HEK293 (cell line): ENCODE measurements around the gene GPC2.
"Not testable (repeated sequence)": the region's sequence is repeated elsewhere in the genome, so short reads cannot be mapped to it uniquely, and the experiment has no call there.

Experiments used
- CTCF ChIA-PET: fragments of 350-600 bp; formaldehyde crosslinking; extraction: SDS; loops from one replicate; lab custom pipeline; 2021; ENCODE audit warnings: antibody characterized with exemption; lab: Yijun Ruan, JAX
- POLR2A ChIA-PET: fragments of 300-600 bp; formaldehyde crosslinking; extraction: SDS; loops from one replicate; lab custom pipeline; 2020; ENCODE audit warnings: antibody characterized with exemption, inconsistent platforms; lab: Yijun Ruan, JAX
- H3K27ac ChIP-seq: fragments of 200-500 bp; sonication (Bioruptor generic); 2 replicates; pipeline ENCODE4 v1.5.1; 2014; ENCODE audit warnings: low read depth, low read length, control low read depth, inconsistent platforms; ENCODE audit errors: extremely low read depth
- H3K36me3 ChIP-seq, 2 experiments: fragments of 200-500 bp in 1 of 2; sonication (Bioruptor generic) in 1 of 2; 1 replicate in 1 of 2; 2 replicates in 1 of 2; pipeline ENCODE4 v1.5.1; 2014 to 2017; ENCODE audit warnings: inconsistent platforms in 2 of 2, low read length in 2 of 2; ENCODE audit not compliant: control insufficient read depth in 2 of 2, insufficient read depth in 1 of 2
- H3K4me1 ChIP-seq: fragments of 200-500 bp; sonication (Bioruptor generic); 2 replicates; pipeline ENCODE4 v1.5.1; 2014; ENCODE audit warnings: mild to moderate bottlenecking, low read length, inconsistent platforms; ENCODE audit not compliant: control insufficient read depth, insufficient read depth
- H3K4me3 ChIP-seq: 2 replicates; pipeline ENCODE4 v1.5.1; 2011; ENCODE audit warnings: low read depth, mild to moderate bottlenecking, control low read depth, low read length, moderate library complexity
- H3K9me3 ChIP-seq: fragments of 200-500 bp; sonication (Bioruptor generic); 2 replicates; pipeline ENCODE4 v1.5.1; 2014; ENCODE audit warnings: low read depth, low read length, inconsistent platforms; ENCODE audit not compliant: control insufficient read depth, insufficient read depth
- BCL11A ChIP-seq: fragments of 450-650 bp; formaldehyde crosslinking; IDR thresholded peaks from 2 replicates; pipeline ENCODE4 v1.5.1; 2016; ENCODE audit warnings: low read depth, missing biosample characterization, missing genetic modification characterization
- BCL6B ChIP-seq: fragments of 450-650 bp; formaldehyde crosslinking; IDR thresholded peaks from 2 replicates; pipeline ENCODE4 v1.5.1; 2017; ENCODE audit warnings: missing biosample characterization, missing genetic modification characterization
- ELK4 ChIP-seq: IDR thresholded peaks from 2 replicates; pipeline ENCODE4 v1.6.1; 2011; ENCODE audit warnings: mild to moderate bottlenecking, low read depth, low read length, borderline replicate concordance
- SCRT1 ChIP-seq: fragments of 450-650 bp; formaldehyde crosslinking; IDR thresholded peaks from 2 replicates; pipeline ENCODE4 v1.5.1; 2016; ENCODE audit warnings: missing biosample characterization, missing genetic modification characterization, borderline replicate concordance
- SP2 ChIP-seq: fragments of 450-650 bp; formaldehyde crosslinking; IDR thresholded peaks from 2 replicates; pipeline ENCODE4 v1.5.1; 2016; ENCODE audit warnings: missing biosample characterization, missing genetic modification characterization
- SP3 ChIP-seq: fragments of 450-650 bp; formaldehyde crosslinking; IDR thresholded peaks from 2 replicates; pipeline ENCODE4 v1.5.1; 2016; ENCODE audit warnings: missing biosample characterization, missing genetic modification characterization
- TCF7L2 ChIP-seq: IDR thresholded peaks from 2 replicates; pipeline ENCODE4 v1.6.1; 2011; ENCODE audit warnings: low read depth, mild to moderate bottlenecking, inconsistent platforms, low read length, moderate library complexity, borderline replicate concordance
- TRIM28 ChIP-seq: IDR thresholded peaks from 2 replicates; pipeline ENCODE4 v1.6.1; 2011; ENCODE audit warnings: low read length, control low read depth, borderline replicate concordance
- WT1 ChIP-seq: fragments of 450-650 bp; formaldehyde crosslinking; IDR thresholded peaks from 2 replicates; pipeline ENCODE4 v1.5.1; 2016; ENCODE audit warnings: missing biosample characterization, missing genetic modification characterization
- YY1 ChIP-seq: fragments of 450-650 bp; formaldehyde crosslinking; IDR thresholded peaks from 2 replicates; pipeline ENCODE4 v1.5.1; 2018; ENCODE audit warnings: missing biosample characterization, missing genetic modification characterization
- ZBTB11 ChIP-seq: fragments of 450-650 bp; formaldehyde crosslinking; conservative IDR thresholded peaks from 2 replicates; pipeline ENCODE4 v1.5.1; 2016; ENCODE audit warnings: low read depth, missing biosample characterization, missing genetic modification characterization
- ZBTB21 ChIP-seq: fragments of 450-650 bp; formaldehyde crosslinking; IDR thresholded peaks from 2 replicates; pipeline ENCODE4 v1.5.1; 2017; ENCODE audit warnings: missing biosample characterization, missing genetic modification characterization
- ZBTB48 ChIP-seq: fragments of 450-650 bp; formaldehyde crosslinking; IDR thresholded peaks from 2 replicates; pipeline ENCODE4 v1.5.1; 2016; ENCODE audit warnings: missing biosample characterization, missing genetic modification characterization
- ZBTB8A ChIP-seq: fragments of 450-650 bp; formaldehyde crosslinking; IDR thresholded peaks from 2 replicates; pipeline ENCODE4 v1.5.1; 2016; ENCODE audit warnings: missing biosample characterization, missing genetic modification characterization
- ZFP69B ChIP-seq: fragments of 450-650 bp; formaldehyde crosslinking; IDR thresholded peaks from 2 replicates; pipeline ENCODE4 v1.5.1; 2016; ENCODE audit warnings: missing biosample characterization, missing genetic modification characterization
- ZNF138 ChIP-seq: fragments of 450-650 bp; formaldehyde crosslinking; IDR thresholded peaks from 2 replicates; pipeline ENCODE4 v1.5.1; 2016; ENCODE audit warnings: missing biosample characterization, missing genetic modification characterization, borderline replicate concordance
- ZNF16 ChIP-seq: fragments of 450-650 bp; formaldehyde crosslinking; IDR thresholded peaks from 2 replicates; pipeline ENCODE4 v1.5.1; 2016; ENCODE audit warnings: low read depth, missing biosample characterization, missing genetic modification characterization
- ZNF248 ChIP-seq: fragments of 450-650 bp; formaldehyde crosslinking; IDR thresholded peaks from 2 replicates; pipeline ENCODE4 v1.5.1; 2017; ENCODE audit warnings: missing biosample characterization, missing genetic modification characterization
- ZNF335 ChIP-seq: fragments of 450-650 bp; formaldehyde crosslinking; conservative IDR thresholded peaks from 2 replicates; pipeline ENCODE4 v1.5.1; 2016; ENCODE audit warnings: missing biosample characterization, missing genetic modification characterization
- ZNF433 ChIP-seq: fragments of 450-650 bp; formaldehyde crosslinking; IDR thresholded peaks from 2 replicates; pipeline ENCODE4 v1.5.1; 2016; ENCODE audit warnings: missing biosample characterization, missing genetic modification characterization, low read depth
- ZNF530 ChIP-seq: fragments of 450-650 bp; formaldehyde crosslinking; IDR thresholded peaks from 2 replicates; pipeline ENCODE4 v1.5.1; 2016; ENCODE audit warnings: low read depth, missing biosample characterization, missing genetic modification characterization
- ZNF549 ChIP-seq: fragments of 450-650 bp; IDR thresholded peaks from 2 replicates; pipeline ENCODE4 v1.5.1; 2018; ENCODE audit warnings: missing biosample characterization, missing genetic modification characterization, mild to moderate bottlenecking, inconsistent platforms, moderate library complexity
- ZNF558 ChIP-seq: fragments of 450-650 bp; formaldehyde crosslinking; IDR thresholded peaks from 2 replicates; pipeline ENCODE4 v1.5.1; 2016; ENCODE audit warnings: missing biosample characterization, missing genetic modification characterization
- ZNF585B ChIP-seq: fragments of 450-650 bp; formaldehyde crosslinking; IDR thresholded peaks from 2 replicates; pipeline ENCODE4 v1.5.1; 2016; ENCODE audit warnings: missing biosample characterization, missing genetic modification characterization
- ZNF621 ChIP-seq: fragments of 450-650 bp; formaldehyde crosslinking; IDR thresholded peaks from 2 replicates; pipeline ENCODE4 v1.5.1; 2017; ENCODE audit warnings: missing biosample characterization, missing genetic modification characterization
- ZNF623 ChIP-seq: fragments of 450-650 bp; formaldehyde crosslinking; IDR thresholded peaks from 2 replicates; pipeline ENCODE4 v1.5.1; 2016; ENCODE audit warnings: missing biosample characterization, missing genetic modification characterization
- ZNF785 ChIP-seq: fragments of 450-650 bp; formaldehyde crosslinking; IDR thresholded peaks from 2 replicates; pipeline ENCODE4 v1.5.1; 2016; ENCODE audit warnings: missing biosample characterization, missing genetic modification characterization
- ZNF837 ChIP-seq: fragments of 450-650 bp; formaldehyde crosslinking; IDR thresholded peaks from 2 replicates; pipeline ENCODE4 v1.5.1; 2016; ENCODE audit warnings: missing biosample characterization, missing genetic modification characterization
- ZSCAN16 ChIP-seq: fragments of 450-650 bp; formaldehyde crosslinking; IDR thresholded peaks from 2 replicates; pipeline ENCODE4 v1.5.1; 2016; ENCODE audit warnings: missing biosample characterization, missing genetic modification characterization

GPC2 gene

GRCh38 chr7:100215895-100216294, 38.7 kb upstream of the GPC2 start (continued):
- TF ChIP-seq ZBTB11 (tag by site-specific recombination) = no peak
- TF ChIP-seq SCRT1 (tag by site-specific recombination) = no peak
- no peak for TF ChIP-seq BCL11A (tag by site-specific recombination)
- no peak for TF ChIP-seq ZNF558 (tag by site-specific recombination)
- TF ChIP-seq ZNF530 = no peak
- TF ChIP-seq ZBTB48 = no peak
- no peak for TF ChIP-seq ZNF248 (tag by site-specific recombination)
- no peak for TF ChIP-seq TCF7L2
- TF ChIP-seq ZNF785 (tag by site-specific recombination) = no peak
- TF ChIP-seq ZSCAN16 = no peak
- no peak for TF ChIP-seq ZNF335 (tag by site-specific recombination)
- TF ChIP-seq ZNF621 (tag by site-specific recombination) = no peak
- no peak for TF ChIP-seq WT1 (tag by site-specific recombination)
- no peak for TF ChIP-seq ZBTB21 (tag by site-specific recombination)
- no peak for TF ChIP-seq TRIM28

- H3K4me3 ChIP-seq, H3K27ac ChIP-seq, H3K4me1 ChIP-seq, H3K36me3 ChIP-seq, H3K9me3 ChIP-seq, POLR2A ChIA-PET: not testable (repeated sequence)
- CTCF ChIA-PET = interaction anchor here (4.9 kb wide), 1 partner anchor 82 kb away, joined by 119 read pairs; no protein-coding TSS in a partner anchor
Measured at GRCh38 chr7:100214356-100214755, 37.2 kb upstream of the GPC2 start.

- no peaks in the 10 kb centered on the region for H3K36me3 ChIP-seq
- no peak overlapping the region for H3K4me3 ChIP-seq
- H3K27ac ChIP-seq = no peak overlapping the region
- CTCF ChIA-PET = interaction anchor here (6.8 kb wide), 1 partner anchor 82 kb away, joined by 55 read pairs; no protein-coding TSS in a partner anchor
- no peaks in the 10 kb centered on the region for H3K9me3 ChIP-seq
- POLR2A ChIA-PET = no interaction called here
- no peaks in the 10 kb centered on the region for H3K4me1 ChIP-seq
- TF ChIP-seq BCL6B (tag by site-specific recombination) (no peak), BCL11A (tag by site-specific recombination) (no peak), ZNF585B (tag by site-specific recombination) (no peak), ZNF837 (tag by site-specific recombination) (no peak), YY1 (tag by site-specific recombination) (no peak), ZNF549 (tag by site-specific recombination) (no peak), ZNF433 (tag by site-specific recombination) (no peak), SCRT1 (tag by site-specific recombination) (no peak), SP2 (tag by site-specific recombination) (no peak), ELK4 (no peak), ZFP69B (tag by site-specific recombination) (no peak), ZNF16 (no peak), ZBTB8A (no peak), SP3 (tag by site-specific recombination) (no peak), ZNF623 (tag by site-specific recombination) (no peak), ZNF138 (no peak)
Measured at GRCh38 chr7:100213672-100214071, 36.5 kb upstream of the GPC2 start.
